K562 (cell line): ENCODE measurements around the gene DISC1. TPM values are rescaled to one million over a fixed set of nuclear protein-coding genes. Genes with fewer than 3 reads are reported as not detected.

Experiments used
- ATAC-seq: fragments of 200-7000 bp; cut with Tn5 transposase; 3 replicates; pipeline ENCODE4 v1.9.1; 2020; ENCODE audit warnings: moderate library complexity
- BruUV-seq: library from RNA; stranded (reverse); fragments of 400-500 nt; replicated peaks from 2 replicates; lab custom pipeline; 2021; lab: Mats Ljungman, UMichigan
- CTCF ChIA-PET: fragments of 300-600 bp; formaldehyde crosslinking; extraction: SDS; loops from one replicate; lab custom pipeline; 2021; ENCODE audit warnings: low intra/inter-chr PET ratio; lab: Yijun Ruan, JAX
- POLR2A ChIA-PET: fragments of 300-600, 350-650 bp; sonication (Branson Sonifier 250); formaldehyde crosslinking; extraction: SDS; loops from one replicate; lab custom pipeline; 2021; ENCODE audit warnings: antibody characterized with exemption, inconsistent platforms; lab: Yijun Ruan, JAX
- DNase-seq, 4 experiments: peaks; one replicate each; pipeline versions ENCODE4 v3.0.0 to v3.0.0-alpha.2; 2011 to 2018; ENCODE audit warnings: low spot score in 3 of 4, mixed read lengths in 3 of 4; ENCODE audit errors: extremely low read depth in 1 of 4
- FAIRE-seq: peaks from 2 replicates; lab custom pipeline; 2011; peaks lifted over from hg19 to GRCh38; lab: Jason Lieb, UNC
- H2AFZ ChIP-seq: 2 replicates; pipeline ENCODE4 v1.6.0; 2011; ENCODE audit warnings: low read depth, low read length, control low read depth, inconsistent platforms
- H3K27ac ChIP-seq: fragments of 200-600 bp; 3 replicates; pipeline ENCODE4 v1.8.0; 2011; ENCODE audit warnings: low read depth, mild to moderate bottlenecking, control low read depth, inconsistent platforms, low read length, moderate library complexity, mixed read lengths; ENCODE audit errors: extremely low read depth
- H3K27me3 ChIP-seq, 2 experiments: fragments of 300-600 bp in 1 of 2; 2 replicates in 1 of 2; 3 replicates in 1 of 2; pipeline versions ENCODE4 v1.6.0 to v1.8.0; 2011; ENCODE audit warnings: inconsistent platforms in 2 of 2, low read length in 2 of 2, mild to moderate bottlenecking in 1 of 2, mixed read lengths in 1 of 2, moderate library complexity in 1 of 2; ENCODE audit not compliant: control insufficient read depth in 2 of 2, insufficient read depth in 2 of 2
- H3K36me3 ChIP-seq: fragments of 300-600 bp; 3 replicates; pipeline ENCODE4 v1.8.0; 2011; ENCODE audit warnings: mild to moderate bottlenecking, low read length, inconsistent platforms; ENCODE audit not compliant: control insufficient read depth, insufficient read depth
- H3K4me1 ChIP-seq, 2 experiments: fragments of 200-600 bp in 1 of 2; replicated peaks in 1 of 2; 2 replicates in 1 of 2; 3 replicates in 1 of 2; pipeline versions ENCODE4 v1.5.1 to v1.8.0; 2011; ENCODE audit warnings: inconsistent platforms in 2 of 2, low read length in 2 of 2, mild to moderate bottlenecking in 1 of 2, mixed read lengths in 1 of 2, moderate library complexity in 1 of 2; ENCODE audit not compliant: control insufficient read depth in 2 of 2, insufficient read depth in 2 of 2
- H3K4me2 ChIP-seq: 2 replicates; pipeline ENCODE4 v1.6.1; 2011; ENCODE audit warnings: low read length, control low read depth, inconsistent platforms, mixed read lengths; ENCODE audit not compliant: insufficient read depth
- H3K4me3 ChIP-seq: fragments of 200-600 bp; sonication (generic), shearing (Covaris generic); 2 replicates; pipeline ENCODE4 v1.5.1; 2016; ENCODE audit warnings: control low read depth, inconsistent platforms
- H3K79me2 ChIP-seq: fragments of 200-600 bp; 3 replicates; pipeline ENCODE4 v1.8.0; 2011; ENCODE audit warnings: low read length, inconsistent platforms; ENCODE audit not compliant: control insufficient read depth, insufficient read depth
- H3K9ac ChIP-seq, 2 experiments: 2 replicates each; pipeline versions ENCODE4 v1.6.0 to v1.6.1; 2011; ENCODE audit warnings: low read depth in 2 of 2, low read length in 2 of 2, control low read depth in 1 of 2, inconsistent platforms in 1 of 2, mild to moderate bottlenecking in 1 of 2, mixed read lengths in 1 of 2; ENCODE audit not compliant: insufficient read depth in 1 of 2
- H3K9me1 ChIP-seq: one replicate; pipeline ENCODE4 v1.6.0; 2011; ENCODE audit warnings: inconsistent platforms, mild to moderate bottlenecking, low read length, moderate library complexity; ENCODE audit not compliant: control insufficient read depth, insufficient read depth
- H3K9me3 ChIP-seq: replicated peaks from 2 replicates; pipeline ENCODE4 v1.5.1; 2011; ENCODE audit warnings: low read depth, low read length, inconsistent platforms; ENCODE audit not compliant: control insufficient read depth, insufficient read depth
- H4K20me1 ChIP-seq: replicated peaks from 2 replicates; pipeline ENCODE4 v1.6.1; 2011; ENCODE audit warnings: low read length, inconsistent platforms, mixed read lengths; ENCODE audit not compliant: control insufficient read depth, insufficient read depth
- ARID1B ChIP-seq: fragments of 450-650 bp; IDR thresholded peaks from 2 replicates; pipeline ENCODE4 v1.6.1; 2016; ENCODE audit warnings: antibody characterized with exemption, mild to moderate bottlenecking, inconsistent platforms
- CBFA2T3 ChIP-seq: fragments of 450-650 bp; IDR thresholded peaks from 2 replicates; pipeline ENCODE4 v1.6.1; 2017
- ETS2 ChIP-seq: IDR thresholded peaks from 2 replicates; pipeline ENCODE4 v1.6.1; 2016; ENCODE audit warnings: borderline replicate concordance, missing genetic modification characterization, mild to moderate bottlenecking, moderate library complexity, missing compliant biosample characterization; ENCODE audit not compliant: poor library complexity, severe bottlenecking
- KAT2B ChIP-seq: IDR thresholded peaks from one replicate; pipeline ENCODE4 v1.6.1; 2012; ENCODE audit warnings: low read depth, mild to moderate bottlenecking, control low read depth, inconsistent platforms, low read length, moderate library complexity
- MAFG ChIP-seq: fragments of 450-650 bp; conservative IDR thresholded peaks from 2 replicates; pipeline ENCODE4 v1.6.1; 2016; ENCODE audit warnings: missing genetic modification characterization, missing compliant biosample characterization
- RNF2 ChIP-seq: sonication (generic); IDR thresholded peaks from 2 replicates; pipeline ENCODE4 v1.6.1; 2016
- TARDBP ChIP-seq: fragments of 450-650 bp; IDR thresholded peaks from 2 replicates; pipeline ENCODE4 v1.6.1; 2016
- TCF3 ChIP-seq: sonication (generic); formaldehyde crosslinking; IDR thresholded peaks from 2 replicates; pipeline ENCODE4 v1.4.0; 2020; ENCODE audit warnings: mild to moderate bottlenecking, missing genetic modification reagents
- ZNF253 ChIP-seq: fragments of 250-450 bp; sonication (Bioruptor Pico); conservative IDR thresholded peaks from 2 replicates; pipeline ENCODE4 v1.6.1; 2021; ENCODE audit warnings: mild to moderate bottlenecking
- WGBS: fragments of 100-300 bp; shearing (Covaris generic); methylation state at CpG from one replicate; pipeline ENCODE4 v1.1.6; 2016; ENCODE audit warnings: low coverage, mixed read lengths; ENCODE audit not compliant: insufficient coverage; ENCODE audit errors: missing lambda C conversion rate; 5-methylcytosine and 5-hydroxymethylcytosine counted together
- in situ Hi-C: fragments of 300-500 bp; cut with MboI; formaldehyde crosslinking; loops from 4 replicates; pipeline ENCODE4 v1.15.0; 2018; ENCODE audit warnings: inconsistent platforms, mixed read lengths
- intact Hi-C: fragments of 100-400 bp; cut with micrococcal nuclease; formaldehyde crosslinking; loops from 2 replicates; pipeline ENCODE4 v1.14.2; 2022
- polyA plus RNA-seq, 8 experiments: library from polyadenylated mRNA; depleted of rRNA in 4 of 8; stranded (reverse) in 5 of 8; unstranded in 3 of 8; fragments of >200 nt; fragmentation: Nextera tagmentation in 2 of 8; fragmentation: Illumina TruSeq in 1 of 8; extraction: Ambion mirVana in 2 of 8; extraction: Trizol in 1 of 8; gene quantifications; 2 replicates each; pipeline versions ENCODE4 v1.2.1 to v1.2.3, GENCODE V29; 2011 to 2014; ENCODE audit warnings: inconsistent platforms in 1 of 8, missing spikeins in 1 of 8
- total RNA-seq, 7 experiments: library from RNA; depleted of rRNA in 6 of 7; stranded (reverse); fragments of >200 nt in 6 of 7; fragmentation: Illumina TruSeq in 2 of 7; extraction: Trizol in 2 of 7; gene quantifications; 2 replicates each; pipeline versions ENCODE4 v1.2.1 to v1.2.3, GENCODE V29; 2011 to 2021; ENCODE audit warnings: low replicate concordance in 1 of 7

DISC1 gene
- total and polyA plus RNA-seq, 9 of the 15 experiments (the other 6 are each of a cell fraction or from before 2014, with no cell fraction given): 0.01 to 0.11 (median 0.08) TPM; not detected in 1

GRCh38 chr1:231808116-231808515 lies 181.5 kb downstream of the DISC1 start:
- in situ Hi-C loops: loop anchor here (5.0 kb wide), 1 partner anchor 51 kb away; no protein-coding TSS in a partner anchor
- no peak for ATAC-seq
- no TSS peak for BruUV-seq
- H3K36me3 ChIP-seq: no peaks in the 10 kb centered on the region
- H3K27ac ChIP-seq: no peak overlapping the region
- no peak for TF ChIP-seq RNF2
- no peak for TF ChIP-seq TARDBP
- no peak for TF ChIP-seq ZNF253
- no peaks in the 10 kb centered on the region for H3K9me3 ChIP-seq
- H3K4me2 ChIP-seq: no peak overlapping the region
- FAIRE-seq: no peak
- H4K20me1 ChIP-seq: no peaks in the 10 kb centered on the region
- no peaks in the 10 kb centered on the region for H3K79me2 ChIP-seq
- POLR2A ChIA-PET: no interaction called here
- no peak overlapping the region for H2AFZ ChIP-seq
- no peak overlapping the region for H3K9ac ChIP-seq
- CTCF ChIA-PET: no interaction called here
- H3K9me1 ChIP-seq: no peaks in the 10 kb centered on the region
- DNase-seq: no peak
- H3K4me1 ChIP-seq: peaks cover 0 to 6% of the 10 kb centered on the region in 2 experiments; a peak in 2 of 5 replicates
- H3K27me3 ChIP-seq: no peaks in the 10 kb centered on the region
- intact Hi-C loops: no loop called here
- H3K4me3 ChIP-seq: no peak overlapping the region
- 2% methylated on average over 3 of the region's 3 CpGs for WGBS

GRCh38 chr1:231808990-231809389 lies 182.4 kb downstream of the DISC1 start:
- no peaks in the 10 kb centered on the region for H3K9me1 ChIP-seq

More at GRCh38 chr1:231808990-231809389, 182.4 kb downstream of the DISC1 start:
- Histone ChIP-seq H3K4me1 (peaks cover 0 to 5% of the 10 kb centered on the region in 2 experiments; a peak in 2 of 5 replicates), H3K9me3 (no peaks in the 10 kb centered on the region), H4K20me1 (no peaks in the 10 kb centered on the region), H3K4me3 (no peak overlapping the region), H3K27me3 (no peaks in the 10 kb centered on the region), H3K9ac (no peak overlapping the region), H3K4me2 (0 out of 2 replicates have a peak overlapping the region, but pooled peaks have one; percentile 27), H3K27ac (no peak overlapping the region), H3K36me3 (no peaks in the 10 kb centered on the region), H2AFZ (no peak overlapping the region), H3K79me2 (no peaks in the 10 kb centered on the region)
- peak; percentile 57 for ATAC-seq
- TF ChIP-seq MAFG (tag) (0 out of 2 replicates have a peak, but pooled peaks have one; percentile 23), TCF3 (0 out of 2 replicates have a peak, but pooled peaks have one; percentile 9), KAT2B (no peak), CBFA2T3 (peak; percentile 17; the same call in 1 of the 2 replicates), ETS2 (tag) (no peak), ARID1B (peak; percentile 62)
- intact Hi-C loops: no loop called here
- whole genome bisulfite sequencing: 0% methylated on average over 2 of the region's 2 CpGs
- no peak for FAIRE-seq
- DNase-seq: peak in 2 of 4 experiments; percentile 33 to 34
- ChIA-PET POLR2A (no interaction called here), CTCF (no interaction called here)
- no TSS peak for BruUV-seq
- in situ Hi-C loops: loop anchor here (5.0 kb wide), 1 partner anchor 52 kb away; no protein-coding TSS in a partner anchor
